ENCODE measurements around the gene BRD1. TPM values are rescaled to one million over a fixed set of nuclear protein-coding genes. Genes with fewer than 3 reads are reported as not detected.
A peak's percentile ranks its signal among the peaks of the same experiment; 100 is the strongest.

The BRD1 gene
- total and polyA plus RNA-seq, 2 experiments from 2014 or later, result 25.0 to 25.9 TPM

- H3K4me2 ChIP-seq, result no peak overlapping the region
Observed at GRCh38 chr22:49838771-49839717, 11.4 kb upstream of the BRD1 start.

GRCh38 chr22:49833340-49834007 lies 5.8 kb upstream of the BRD1 start:
- Histone ChIP-seq H3K36me3 (replicated peaks; ENCODE audit: insufficient read depth, low read depth) (no peaks in the 10 kb centered on the region), H3K27ac (peak overlapping the region; percentile 72), H2AFZ (no peak overlapping the region), H3K9me2 (replicated peaks; ENCODE audit: insufficient read depth) (no peaks in the 10 kb centered on the region), H3K4me1 (ENCODE audit: insufficient read depth) (no peaks in the 10 kb centered on the region), H3K4me3 (no peak overlapping the region), H3K27me3 (no peaks in the 10 kb centered on the region), H3K4me2 (no peak overlapping the region), H3K79me2 (no peaks in the 10 kb centered on the region), H4K20me1 (ENCODE audit: insufficient read depth, poor library complexity, severe bottlenecking) (no peaks in the 10 kb centered on the region), H3K9me3 (ENCODE audit: low read depth) (no peaks in the 10 kb centered on the region)
- DNase-seq (ENCODE audit: low spot score), result peak; percentile 63
- no peak for TF ChIP-seq EZH2 (IDR thresholded peaks at IDR 0.05; ENCODE audit: borderline replicate concordance)
- no peak for TF ChIP-seq CTCF (IDR thresholded peaks at IDR 0.05; ENCODE audit: poor library complexity)
- TF ChIP-seq EZH2phosphoT487 (IDR thresholded peaks at IDR 0.05; ENCODE audit: low read depth, severe bottlenecking, unreplicated experiment), result no peak
- WGBS (ENCODE audit: low lambda C conversion rate, missing lambda C conversion rate), result 81% methylated on average over 11 of the region's 11 CpGs

More at GRCh38 chr22:49838771-49839717, 11.4 kb upstream of the BRD1 start:
- TF ChIP-seq EZH2 (IDR thresholded peaks at IDR 0.05; ENCODE audit: borderline replicate concordance) (no peak), EZH2phosphoT487 (IDR thresholded peaks at IDR 0.05; ENCODE audit: low read depth, severe bottlenecking, unreplicated experiment) (no peak), CTCF (IDR thresholded peaks at IDR 0.05; ENCODE audit: poor library complexity) (no peak)
- 76% methylated on average over 27 of the region's 29 CpGs for WGBS (ENCODE audit: low lambda C conversion rate, missing lambda C conversion rate)
- H3K27me3 ChIP-seq, result peaks cover 4% of the 10 kb centered on the region
- H2AFZ ChIP-seq, result no peak overlapping the region
- H4K20me1 ChIP-seq (ENCODE audit: insufficient read depth, poor library complexity, severe bottlenecking), result no peaks in the 10 kb centered on the region
- no peaks in the 10 kb centered on the region for H3K4me1 ChIP-seq (ENCODE audit: insufficient read depth)
- no peaks in the 10 kb centered on the region for H3K9me3 ChIP-seq (ENCODE audit: low read depth)
- H3K79me2 ChIP-seq, result no peaks in the 10 kb centered on the region
- H3K4me3 ChIP-seq, result no peak overlapping the region
- DNase-seq (ENCODE audit: low spot score), result no peak
- no peaks in the 10 kb centered on the region for H3K9me2 ChIP-seq (replicated peaks; ENCODE audit: insufficient read depth)
- no peak overlapping the region for H3K27ac ChIP-seq
- H3K36me3 ChIP-seq (replicated peaks; ENCODE audit: insufficient read depth, low read depth), result no peaks in the 10 kb centered on the region

GRCh38 chr22:49829044-49829853 lies 1.6 kb upstream of the BRD1 start:
- Histone ChIP-seq H3K9me3 (ENCODE audit: low read depth) (no peaks in the 10 kb centered on the region), H3K79me2 (peaks cover 32% of the 10 kb centered on the region), H3K4me3 (no peak overlapping the region), H3K36me3 (replicated peaks; ENCODE audit: insufficient read depth, low read depth) (no peaks in the 10 kb centered on the region), H4K20me1 (ENCODE audit: insufficient read depth, poor library complexity, severe bottlenecking) (peaks cover 27% of the 10 kb centered on the region), H3K27ac (no peak overlapping the region), H3K27me3 (no peaks in the 10 kb centered on the region), H3K9me2 (replicated peaks; ENCODE audit: insufficient read depth) (no peaks in the 10 kb centered on the region), H3K4me1 (ENCODE audit: insufficient read depth) (peaks cover 20% of the 10 kb centered on the region), H3K4me2 (no peak overlapping the region), H2AFZ (no peak overlapping the region)
- 98% methylated on average over 17 of the region's 17 CpGs for WGBS (ENCODE audit: low lambda C conversion rate, missing lambda C conversion rate)
- no peak for TF ChIP-seq EZH2phosphoT487 (IDR thresholded peaks at IDR 0.05; ENCODE audit: low read depth, severe bottlenecking, unreplicated experiment)
- TF ChIP-seq CTCF (IDR thresholded peaks at IDR 0.05; ENCODE audit: poor library complexity), result no peak
- TF ChIP-seq EZH2 (IDR thresholded peaks at IDR 0.05; ENCODE audit: borderline replicate concordance), result no peak
- no peak for DNase-seq (ENCODE audit: low spot score)
